CD4-positive, alpha-beta T cell (primary cell): ENCODE measurements around the gene SFT2D3. TPM values are rescaled to one million over a fixed set of nuclear protein-coding genes. Genes with fewer than 3 reads are reported as not detected.

Source experiments
- ATAC-seq: fragments of 200-7000 bp; cut with Tn5 transposase; one replicate; pipeline ENCODE4 v1.10.0; 2022; ENCODE audit warnings: mild to moderate bottlenecking; ENCODE audit not compliant: poor library complexity
- CTCF ChIA-PET: fragments of 350-600 bp; sonication (Branson Sonifier 250); formaldehyde crosslinking; loops from one replicate; lab custom pipeline; 2021; ENCODE audit warnings: antibody characterized with exemption, inconsistent platforms; lab: Charles Lee
- POLR2A ChIA-PET: fragments of 350-600 bp; sonication (Branson Sonifier 250); formaldehyde crosslinking; loops from one replicate; lab custom pipeline; 2021; ENCODE audit warnings: antibody characterized with exemption, inconsistent platforms; lab: Charles Lee
- DNase-seq, 14 experiments: peaks; one replicate each; pipeline ENCODE4 v3.0.0-alpha.2; 2013 to 2020; ENCODE audit warnings: mixed read lengths in 2 of 14
- H3K27ac ChIP-seq, 2 donors: one replicate each; pipeline versions ENCODE4 v1.5.1 to v1.7.0; 2013; ENCODE audit warnings: low read length in 2 of 2, low read depth in 1 of 2, mild to moderate bottlenecking in 1 of 2
- H3K27me3 ChIP-seq, 2 experiments: 1 replicate in 1 of 2; 2 replicates in 1 of 2; pipeline versions ENCODE4 v1.6.1 to v1.7.0; 2013; ENCODE audit warnings: low read length in 2 of 2, control low read depth in 1 of 2, mild to moderate bottlenecking in 1 of 2, moderate library complexity in 1 of 2; ENCODE audit not compliant: insufficient read depth in 2 of 2, control insufficient read depth in 1 of 2
- H3K36me3 ChIP-seq: one replicate; pipeline ENCODE4 v1.6.1; 2013; ENCODE audit warnings: low read length, control low read depth; ENCODE audit not compliant: insufficient read depth
- H3K4me1 ChIP-seq: one replicate; pipeline ENCODE4 v1.6.1; 2013; ENCODE audit warnings: low read length, control low read depth; ENCODE audit not compliant: insufficient read depth
- H3K4me3 ChIP-seq: one replicate; pipeline ENCODE4 v1.5.1; 2013; ENCODE audit warnings: mild to moderate bottlenecking, low read length, moderate library complexity
- H3K9me3 ChIP-seq, 2 experiments: 1 replicate in 1 of 2; 2 replicates in 1 of 2; pipeline versions ENCODE4 v1.6.1 to v1.7.0; 2013; ENCODE audit warnings: low read length in 2 of 2, mild to moderate bottlenecking in 2 of 2, control low read depth in 1 of 2, moderate library complexity in 1 of 2; ENCODE audit not compliant: control insufficient read depth in 1 of 2, insufficient read depth in 1 of 2
- H3K27ac Mint-ChIP-seq: one replicate; pipeline ENCODE4 v1.8.0; 2020; ENCODE audit warnings: mixed read lengths
- H3K27me3 Mint-ChIP-seq: one replicate; pipeline ENCODE4 v1.8.0; 2021; ENCODE audit warnings: mixed read lengths
- H3K36me3 Mint-ChIP-seq: one replicate; pipeline ENCODE4 v1.8.0; 2021; ENCODE audit warnings: low read depth, mixed read lengths
- H3K4me1 Mint-ChIP-seq: one replicate; pipeline ENCODE4 v1.8.0; 2021; ENCODE audit warnings: low read depth, mixed read lengths
- H3K4me3 Mint-ChIP-seq: one replicate; pipeline ENCODE4 v1.8.0; 2020; ENCODE audit warnings: mild to moderate bottlenecking, mixed read lengths
- H3K9me3 Mint-ChIP-seq: one replicate; pipeline ENCODE4 v1.8.0; 2020; ENCODE audit warnings: mixed read lengths
- intact Hi-C, 2 experiments: fragments of 100-400 bp; cut with DNase I in 1 of 2; cut with micrococcal nuclease in 1 of 2; formaldehyde crosslinking; loops; one replicate each; pipeline versions ENCODE4 v1.15.1 to v1.9.0; 2023 to 2025; cut with DNase I, micrococcal nuclease
- total RNA-seq, 174 experiments: library from RNA in 2 of 174; stranded (reverse) in 2 of 174; gene quantifications; one replicate each; pipeline ENCODE4 v1.2.3 and lab custom pipeline; 2021 to 2026
- TF ChIP-seq, protein P1 (sequence below): fragments of 200-600 bp; IDR thresholded peaks from one replicate; pipeline ENCODE4 v1.8.0; 2022; ENCODE audit warnings: antibody characterized with exemption, mild to moderate bottlenecking

SFT2D3 gene
- total RNA-seq, 2 experiments from 2014 or later: 8.5 to 8.9 TPM

DNA sequence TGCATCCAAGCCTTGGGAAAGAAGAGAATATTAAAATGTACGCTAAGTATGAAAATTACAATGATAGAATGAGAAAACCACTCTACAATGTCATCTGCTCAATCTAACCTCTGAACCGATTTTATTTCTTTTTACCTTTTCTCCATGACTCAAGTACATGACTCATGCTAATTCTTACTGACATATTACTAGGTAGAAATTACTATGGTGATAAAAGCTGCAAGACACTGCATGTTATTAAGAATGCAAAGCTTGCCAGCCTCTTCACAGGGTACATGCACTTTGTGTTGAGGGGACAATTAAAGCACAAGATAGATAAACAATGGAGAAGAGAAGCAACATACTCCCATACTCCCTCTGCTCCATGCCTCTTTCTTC is 20.7 kb downstream of the SFT2D3 start:
- Mint-ChIP-seq H3K27me3 (no peaks in the 10 kb centered on the region), H3K4me3 (no peak overlapping the region), H3K9me3 (no peaks in the 10 kb centered on the region), H3K4me1 (peaks cover 7% of the 10 kb centered on the region), H3K27ac (no peak overlapping the region), H3K36me3 (peaks cover 71% of the 10 kb centered on the region)
- no peaks in the 10 kb centered on the region for H3K27me3 ChIP-seq
- H3K9me3 ChIP-seq: no peaks in the 10 kb centered on the region
- intact Hi-C loops: no loop called here
- no peaks in the 10 kb centered on the region for H3K4me1 ChIP-seq
- ATAC-seq (no peak), DNase-seq (no peak)
- ChIA-PET POLR2A (no interaction called here), CTCF (no interaction called here)
- peaks cover 71% of the 10 kb centered on the region for H3K36me3 ChIP-seq
- H3K4me3 ChIP-seq: no peak overlapping the region
- H3K27ac ChIP-seq: no peak overlapping the region
- TF ChIP-seq, protein P1, sequence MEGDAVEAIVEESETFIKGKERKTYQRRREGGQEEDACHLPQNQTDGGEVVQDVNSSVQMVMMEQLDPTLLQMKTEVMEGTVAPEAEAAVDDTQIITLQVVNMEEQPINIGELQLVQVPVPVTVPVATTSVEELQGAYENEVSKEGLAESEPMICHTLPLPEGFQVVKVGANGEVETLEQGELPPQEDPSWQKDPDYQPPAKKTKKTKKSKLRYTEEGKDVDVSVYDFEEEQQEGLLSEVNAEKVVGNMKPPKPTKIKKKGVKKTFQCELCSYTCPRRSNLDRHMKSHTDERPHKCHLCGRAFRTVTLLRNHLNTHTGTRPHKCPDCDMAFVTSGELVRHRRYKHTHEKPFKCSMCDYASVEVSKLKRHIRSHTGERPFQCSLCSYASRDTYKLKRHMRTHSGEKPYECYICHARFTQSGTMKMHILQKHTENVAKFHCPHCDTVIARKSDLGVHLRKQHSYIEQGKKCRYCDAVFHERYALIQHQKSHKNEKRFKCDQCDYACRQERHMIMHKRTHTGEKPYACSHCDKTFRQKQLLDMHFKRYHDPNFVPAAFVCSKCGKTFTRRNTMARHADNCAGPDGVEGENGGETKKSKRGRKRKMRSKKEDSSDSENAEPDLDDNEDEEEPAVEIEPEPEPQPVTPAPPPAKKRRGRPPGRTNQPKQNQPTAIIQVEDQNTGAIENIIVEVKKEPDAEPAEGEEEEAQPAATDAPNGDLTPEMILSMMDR: no peak

DNA sequence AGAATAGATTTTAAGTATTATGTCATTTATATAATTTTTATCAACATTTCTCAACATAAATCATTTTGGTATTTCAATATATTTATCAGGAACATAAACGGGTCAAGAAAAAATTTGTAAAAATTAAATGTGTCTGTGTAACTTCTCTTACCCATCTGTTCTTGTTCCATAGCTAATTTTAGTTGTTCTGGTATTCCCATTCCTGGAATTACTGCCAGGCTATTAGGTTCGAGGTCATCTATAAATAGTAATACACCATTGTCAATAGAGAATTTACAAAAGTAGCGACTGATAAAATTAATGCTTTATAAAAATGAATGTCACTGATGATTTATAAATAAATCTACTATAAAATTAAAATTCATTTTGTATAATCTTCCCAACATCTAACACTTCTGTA is 21.5 kb downstream of the SFT2D3 start:
- H3K36me3 Mint-ChIP-seq: peaks cover 70% of the 10 kb centered on the region
- DNase-seq: no peak
- Histone ChIP-seq H3K4me1 (no peaks in the 10 kb centered on the region), H3K9me3 (no peaks in the 10 kb centered on the region), H3K27ac (no peak overlapping the region), H3K36me3 (peaks cover 71% of the 10 kb centered on the region), H3K4me3 (no peak overlapping the region), H3K27me3 (no peaks in the 10 kb centered on the region)
- peaks cover 7% of the 10 kb centered on the region for H3K4me1 Mint-ChIP-seq
- POLR2A ChIA-PET: no interaction called here
- no peaks in the 10 kb centered on the region for H3K27me3 Mint-ChIP-seq
- intact Hi-C loops: no loop called here
- H3K9me3 Mint-ChIP-seq: no peaks in the 10 kb centered on the region
- CTCF ChIA-PET: no interaction called here
- ATAC-seq: no peak
- H3K4me3 Mint-ChIP-seq: no peak overlapping the region
- TF ChIP-seq, protein P1: no peak
- no peak overlapping the region for H3K27ac Mint-ChIP-seq

DNA sequence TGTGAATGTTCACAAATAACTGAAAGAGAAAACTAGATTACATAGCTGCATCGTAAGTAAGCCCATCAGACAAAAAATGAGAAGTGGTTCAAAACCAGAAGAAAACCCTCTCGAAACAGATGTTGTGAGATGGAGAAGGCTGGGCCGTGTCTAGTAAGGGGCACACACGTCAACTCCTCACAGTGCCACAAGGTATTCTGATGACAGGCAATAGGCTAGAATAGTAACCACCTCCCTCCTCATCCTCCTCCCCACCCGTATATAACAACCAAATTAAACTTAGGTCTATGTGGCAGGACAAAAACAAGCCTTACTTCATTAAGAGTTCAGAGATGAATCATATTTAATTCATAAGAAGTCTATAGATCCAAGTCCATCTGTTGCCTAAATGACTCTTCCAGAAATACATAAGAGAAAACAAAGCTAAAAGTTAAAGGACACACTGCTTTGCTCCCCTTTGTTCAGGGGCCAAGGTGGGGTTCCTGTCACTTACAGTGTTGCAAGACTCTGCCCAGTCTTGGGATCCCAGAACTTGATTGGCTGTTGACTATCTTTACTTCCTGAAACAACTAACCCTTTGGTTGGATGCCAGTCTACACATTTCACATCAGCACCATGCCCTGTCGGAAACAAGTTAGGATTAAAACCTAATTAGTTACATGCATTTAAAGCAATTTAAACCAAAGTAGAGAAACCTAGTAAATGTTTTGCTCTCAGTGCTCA is 25.0 kb downstream of the SFT2D3 start:
- ChIA-PET CTCF (no interaction called here), POLR2A (no interaction called here)
- Histone ChIP-seq H3K4me3 (no peak overlapping the region), H3K27me3 (no peaks in the 10 kb centered on the region), H3K4me1 (no peaks in the 10 kb centered on the region), H3K27ac (no peak overlapping the region), H3K9me3 (no peaks in the 10 kb centered on the region), H3K36me3 (peaks cover 37% of the 10 kb centered on the region)
- no peak for DNase-seq
- Mint-ChIP-seq H3K9me3 (no peaks in the 10 kb centered on the region), H3K4me3 (no peak overlapping the region), H3K27ac (no peak overlapping the region), H3K4me1 (peaks cover 7% of the 10 kb centered on the region), H3K27me3 (no peaks in the 10 kb centered on the region), H3K36me3 (peaks cover 41% of the 10 kb centered on the region)
- intact Hi-C loops: no loop called here
- ATAC-seq: no peak
- TF ChIP-seq, protein P1: no peak
